Colonic mucosa (tissue), 4 donors: ENCODE data around the gene CAPZA2. TPM values are rescaled to one million over a fixed set of nuclear protein-coding genes. Genes with fewer than 3 reads are reported as not detected.
"Not testable (repeated sequence)": the region's sequence is repeated elsewhere in the genome, so short reads cannot be mapped to it uniquely, and the experiment has no call there.

ENCODE experiments used
- DNase-seq: peaks from one replicate; pipeline ENCODE4 v3.0.0-alpha.2; 2020
- H3K27ac ChIP-seq: fragments of 200-600 bp; one replicate; pipeline ENCODE4 v1.8.0; 2021
- H3K27me3 ChIP-seq: fragments of 200-600 bp; one replicate; pipeline ENCODE4 v1.8.0; 2021
- H3K36me3 ChIP-seq: fragments of 200-600 bp; one replicate; pipeline ENCODE4 v1.8.0; 2021
- H3K4me1 ChIP-seq: fragments of 200-600 bp; one replicate; pipeline ENCODE4 v1.8.0; 2021; ENCODE audit warnings: mild to moderate bottlenecking
- H3K4me3 ChIP-seq: fragments of 200-600 bp; one replicate; pipeline ENCODE4 v1.8.0; 2021
- H3K9ac ChIP-seq, 2 donors: one replicate each; pipeline ENCODE4 v1.7.0; 2013; ENCODE audit warnings: control low read depth in 2 of 2, low read depth in 2 of 2, low read length in 2 of 2
- H3K9me3 ChIP-seq: fragments of 200-600 bp; one replicate; pipeline ENCODE4 v1.8.0; 2021
- intact Hi-C: fragments of 100-400 bp; cut with DNase I; formaldehyde crosslinking; loops from one replicate; pipeline ENCODE4 v1.14.1; 2022
- total RNA-seq, 2 donors: library from RNA; stranded (reverse); fragmentation: NEBNext Ultra II Directional in 1 of 2; extraction: Animal tissue kit (Norgen Biotek cat#: 25700) in 1 of 2; gene quantifications; one replicate each; pipeline ENCODE4 v1.2.1, GENCODE V29; 2021
- TF ChIP-seq, protein P1 (sequence below): fragments of 200-600 bp; IDR thresholded peaks from one replicate; pipeline ENCODE4 v1.8.0; 2022; ENCODE audit warnings: antibody characterized with exemption, mild to moderate bottlenecking
- donor health status: healthy.
- donor health status: DM: no; HTN: no; CAD: no.
- donor health status: DM: no; HTN: no; CAD: no.

CAPZA2 gene
- total RNA-seq, 2 donors from 2014 or later: 186 to 323 TPM

GRCh38 chr7:116953906-116954838, 91.8 kb downstream of the CAPZA2 start:
- no peaks in the 10 kb centered on the region for H3K4me1 ChIP-seq
- TF ChIP-seq, protein P1, sequence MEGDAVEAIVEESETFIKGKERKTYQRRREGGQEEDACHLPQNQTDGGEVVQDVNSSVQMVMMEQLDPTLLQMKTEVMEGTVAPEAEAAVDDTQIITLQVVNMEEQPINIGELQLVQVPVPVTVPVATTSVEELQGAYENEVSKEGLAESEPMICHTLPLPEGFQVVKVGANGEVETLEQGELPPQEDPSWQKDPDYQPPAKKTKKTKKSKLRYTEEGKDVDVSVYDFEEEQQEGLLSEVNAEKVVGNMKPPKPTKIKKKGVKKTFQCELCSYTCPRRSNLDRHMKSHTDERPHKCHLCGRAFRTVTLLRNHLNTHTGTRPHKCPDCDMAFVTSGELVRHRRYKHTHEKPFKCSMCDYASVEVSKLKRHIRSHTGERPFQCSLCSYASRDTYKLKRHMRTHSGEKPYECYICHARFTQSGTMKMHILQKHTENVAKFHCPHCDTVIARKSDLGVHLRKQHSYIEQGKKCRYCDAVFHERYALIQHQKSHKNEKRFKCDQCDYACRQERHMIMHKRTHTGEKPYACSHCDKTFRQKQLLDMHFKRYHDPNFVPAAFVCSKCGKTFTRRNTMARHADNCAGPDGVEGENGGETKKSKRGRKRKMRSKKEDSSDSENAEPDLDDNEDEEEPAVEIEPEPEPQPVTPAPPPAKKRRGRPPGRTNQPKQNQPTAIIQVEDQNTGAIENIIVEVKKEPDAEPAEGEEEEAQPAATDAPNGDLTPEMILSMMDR: no peak
- peak overlapping the region; percentile 94 for H3K4me3 ChIP-seq
- no peaks in the 10 kb centered on the region for H3K27me3 ChIP-seq
- peak; percentile 56 for DNase-seq
- intact Hi-C loops: loop anchor here (10.0 kb wide), 1 partner anchor 89 kb away; the partner anchor contains the start of gene CAPZA2
- H3K27ac ChIP-seq: peak overlapping the region; percentile 98
- peak overlapping the region; percentile 77 to 88 for H3K9ac ChIP-seq
- no peaks in the 10 kb centered on the region for H3K9me3 ChIP-seq
- H3K36me3 ChIP-seq: no peaks in the 10 kb centered on the region

DNA sequence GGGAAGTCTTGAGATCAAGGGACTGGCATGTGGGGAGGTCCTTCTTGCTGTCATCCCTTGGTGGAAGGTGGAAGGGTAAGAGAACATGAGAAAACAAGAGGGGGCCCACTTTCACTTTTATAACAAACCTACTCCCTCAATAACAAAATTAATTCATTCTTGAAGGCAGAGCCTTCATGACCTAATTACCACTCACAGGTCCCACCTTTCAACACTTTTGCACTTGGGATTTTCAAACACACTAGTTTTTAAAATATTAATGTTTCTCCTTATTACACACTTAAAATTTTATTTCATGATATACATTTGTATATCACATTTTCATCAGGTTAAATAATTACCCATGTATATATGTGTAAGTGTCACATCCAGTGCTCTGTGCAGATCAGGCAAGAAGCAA, 93.0 kb downstream of the CAPZA2 start:
- Histone ChIP-seq H3K4me3 (no peak overlapping the region), H3K27me3 (no peaks in the 10 kb centered on the region), H3K9me3 (no peaks in the 10 kb centered on the region), H3K27ac (no peak overlapping the region), H3K4me1 (no peaks in the 10 kb centered on the region), H3K9ac (no peak overlapping the region), H3K36me3 (no peaks in the 10 kb centered on the region)
- no peak for DNase-seq
- TF ChIP-seq, protein P1: no peak
- intact Hi-C loops: loop anchor here (10.0 kb wide), 1 partner anchor 91 kb away; the partner anchor contains the start of gene CAPZA2

- TF ChIP-seq, protein P1: no peak
- no peaks in the 10 kb centered on the region for H3K27me3 ChIP-seq
- DNase-seq: no peak
- H3K4me3 ChIP-seq: no peak overlapping the region
- H3K4me1 ChIP-seq: no peaks in the 10 kb centered on the region
- H3K27ac ChIP-seq: no peak overlapping the region
- intact Hi-C loops: loop anchor here (10.0 kb wide), 1 partner anchor 91 kb away; the partner anchor contains the start of gene CAPZA2
- H3K9me3 ChIP-seq: no peaks in the 10 kb centered on the region
- no peak overlapping the region for H3K9ac ChIP-seq
- no peaks in the 10 kb centered on the region for H3K36me3 ChIP-seq
These were observed 93.6 kb downstream of the CAPZA2 start for GRCh38 chr7:116955801-116956476.

DNA sequence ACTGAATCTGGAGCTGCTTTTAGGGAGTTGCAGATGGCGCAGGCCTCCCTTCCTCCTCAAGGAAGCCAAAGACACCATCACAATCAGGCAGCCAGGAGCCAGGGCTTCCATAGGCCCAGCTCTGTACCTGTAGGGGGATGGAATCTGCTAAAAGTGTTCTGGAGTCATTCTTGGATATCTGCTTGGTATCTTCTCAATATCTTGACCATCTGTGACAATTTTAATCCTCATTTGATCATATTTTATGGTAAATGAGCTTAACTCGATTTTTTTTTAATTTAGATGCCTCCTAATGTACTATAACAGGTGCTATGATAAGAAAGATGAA, 94.1 kb downstream of the CAPZA2 start:
- no peak overlapping the region for H3K27ac ChIP-seq
- no peak for DNase-seq
- H3K4me1 ChIP-seq: no peaks in the 10 kb centered on the region
- H3K9ac ChIP-seq: no peak overlapping the region
- H3K9me3 ChIP-seq: no peaks in the 10 kb centered on the region
- no peak overlapping the region for H3K4me3 ChIP-seq
- H3K36me3 ChIP-seq: no peaks in the 10 kb centered on the region
- intact Hi-C loops: loop anchor here (10.0 kb wide), 1 partner anchor 92 kb away; the partner anchor contains the start of gene CAPZA2
- TF ChIP-seq, protein P1: no peak
- H3K27me3 ChIP-seq: no peaks in the 10 kb centered on the region

DNA sequence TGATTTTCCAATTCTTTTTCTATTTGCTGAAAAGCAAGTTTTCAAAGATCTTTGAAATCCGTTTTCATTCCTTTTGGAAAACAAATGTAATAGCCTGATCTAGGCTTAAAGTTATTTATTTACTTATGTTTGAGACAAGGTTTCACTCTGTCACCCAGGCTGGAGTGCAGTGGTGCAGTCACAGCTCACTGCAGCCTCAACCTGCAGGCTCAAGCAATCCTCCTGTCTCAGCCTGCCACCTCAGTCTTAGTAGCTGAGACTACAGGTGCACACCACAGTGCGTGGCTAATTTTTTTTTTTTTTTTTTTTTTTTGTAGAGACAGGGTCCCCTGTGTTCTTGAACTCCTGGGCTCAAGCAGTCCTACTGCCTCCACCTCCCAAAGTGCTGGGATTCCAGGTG, 95.5 kb downstream of the CAPZA2 start:
- Histone ChIP-seq H3K4me3 (no peak overlapping the region), H3K27ac (no peak overlapping the region), H3K9me3 (no peaks in the 10 kb centered on the region), H3K36me3 (no peaks in the 10 kb centered on the region), H3K4me1 (no peaks in the 10 kb centered on the region), H3K27me3 (no peaks in the 10 kb centered on the region), H3K9ac (no peak overlapping the region)
- TF ChIP-seq, protein P1: no peak
- no peak for DNase-seq
- intact Hi-C loops: loop anchor here (10.0 kb wide), 1 partner anchor 93 kb away; the partner anchor contains the start of gene CAPZA2

DNA sequence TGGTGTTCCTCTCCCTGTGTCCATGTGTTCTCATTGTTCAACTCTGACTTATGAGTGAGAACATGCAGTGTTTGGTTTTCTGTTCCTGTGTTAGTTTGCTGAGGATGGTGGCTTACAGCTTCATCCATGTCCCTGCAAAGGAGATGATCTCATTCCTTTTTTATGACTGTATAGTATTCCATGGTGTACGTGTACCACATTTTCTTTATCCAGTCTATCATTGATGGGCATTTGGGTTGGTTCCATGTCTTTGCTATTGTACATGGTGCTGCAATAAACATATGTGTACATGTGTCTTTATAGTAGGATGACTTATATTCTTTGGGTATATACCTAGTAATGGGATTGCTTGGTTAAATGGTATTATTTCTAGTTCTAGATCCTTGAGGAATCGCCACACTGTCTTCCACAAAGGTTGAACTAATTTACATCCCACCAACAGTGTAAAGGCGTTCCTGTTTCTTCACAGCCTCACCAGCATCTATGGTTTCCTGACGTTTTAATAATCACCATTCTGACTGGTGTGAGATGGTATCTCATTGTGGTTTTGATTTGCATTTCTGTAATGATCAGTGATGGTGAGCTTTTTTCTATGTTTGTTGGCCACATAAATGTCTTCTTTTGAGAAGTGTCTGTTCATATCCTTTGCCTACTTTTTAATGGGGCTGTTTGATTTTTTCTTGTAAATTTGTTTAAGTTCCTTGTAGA, 99.7 kb downstream of the CAPZA2 start:
- DNase-seq, H3K4me3 ChIP-seq, H3K36me3 ChIP-seq, H3K9me3 ChIP-seq, H3K27ac ChIP-seq, intact Hi-C loops, H3K9ac ChIP-seq, H3K27me3 ChIP-seq, H3K4me1 ChIP-seq: not testable (repeated sequence)
